Upper lobe of left lung (tissue), 6 donors: ENCODE results near the gene IL36RN. TPM values are rescaled to one million over a fixed set of nuclear protein-coding genes. Genes with fewer than 3 reads are reported as not detected.

ENCODE experiments used
- ATAC-seq, 2 donors: fragments of 200-7000 bp; cut with Tn5 transposase; one replicate each; pipeline ENCODE4 v1.9.1; 2022; ENCODE audit warnings: mild to moderate bottlenecking in 2 of 2, moderate library complexity in 2 of 2; ENCODE audit not compliant: low FRiP score in 2 of 2
- DNase-seq, 2 donors: peaks; one replicate each; pipeline ENCODE4 v3.0.0-alpha.2; 2019 to 2020
- H3K27ac ChIP-seq, 4 donors: fragments of 200-600 bp; sonication (generic); one replicate each; pipeline ENCODE4 v1.5.1; 2016 to 2019
- H3K27me3 ChIP-seq, 4 donors: fragments of 200-600 bp; sonication (generic); one replicate each; pipeline ENCODE4 v1.5.1; 2017 to 2019
- H3K36me3 ChIP-seq, 4 donors: fragments of 200-600 bp; sonication (generic); one replicate each; pipeline ENCODE4 v1.5.1; 2016 to 2019
- H3K4me1 ChIP-seq, 4 donors: fragments of 200-600 bp; sonication (generic); one replicate each; pipeline ENCODE4 v1.5.1; 2018 to 2019
- H3K4me3 ChIP-seq, 4 donors: fragments of 200-600 bp; sonication (generic); one replicate each; pipeline ENCODE4 v1.5.1; 2017 to 2019; ENCODE audit warnings: mild to moderate bottlenecking in 2 of 4, moderate library complexity in 1 of 4
- H3K9me3 ChIP-seq, 4 donors: fragments of 200-600 bp; sonication (generic); one replicate each; pipeline ENCODE4 v1.5.1; 2018 to 2019
- EP300 ChIP-seq, 4 donors: sonication (generic); formaldehyde crosslinking; IDR thresholded peaks; one replicate each; pipeline ENCODE4 v1.5.1; 2017; ENCODE audit warnings: antibody characterized with exemption in 4 of 4, control low read depth in 2 of 4
- POLR2A ChIP-seq, 4 donors: fragments of 450-650 bp; IDR thresholded peaks; one replicate each; pipeline ENCODE4 v1.5.1; 2016 to 2017; ENCODE audit warnings: antibody characterized with exemption in 4 of 4, mild to moderate bottlenecking in 2 of 4
- POLR2AphosphoS5 ChIP-seq, 2 donors: sonication (generic); formaldehyde crosslinking; IDR thresholded peaks; one replicate each; pipeline ENCODE4 v1.5.1; 2017; ENCODE audit warnings: antibody characterized with exemption in 2 of 2
- WGBS, 2 donors: methylation state at CpG; one replicate each; pipeline ENCODE4 v1.1.5; 2017 to 2018; 5-methylcytosine and 5-hydroxymethylcytosine counted together
- total RNA-seq, 6 donors: library from RNA; depleted of rRNA in 4 of 6; stranded (reverse); fragments of >200 nt in 4 of 6; gene quantifications; one replicate each; pipeline versions ENCODE4 v1.1.0 to v1.2.1, GENCODE V29; 2016 to 2021
- TF ChIP-seq, protein P1 (sequence below), 6 experiments: fragments of 450-650 bp in 4 of 6; fragments of 200-600 bp in 2 of 6; sonication (generic) in 2 of 6; IDR thresholded peaks; one replicate each; pipeline ENCODE4 v1.5.1; 2016 to 2019; ENCODE audit warnings: antibody characterized with exemption in 6 of 6
- donor health status: DM: no; HTN: no; CAD: no; lungs with moderate emphysema.
- donor health status: DM: no; HTN: yes; CAD: no; lungs with severe emphysema.

The IL36RN gene
- total RNA-seq, 6 donors from 2014 or later = not detected

DNA sequence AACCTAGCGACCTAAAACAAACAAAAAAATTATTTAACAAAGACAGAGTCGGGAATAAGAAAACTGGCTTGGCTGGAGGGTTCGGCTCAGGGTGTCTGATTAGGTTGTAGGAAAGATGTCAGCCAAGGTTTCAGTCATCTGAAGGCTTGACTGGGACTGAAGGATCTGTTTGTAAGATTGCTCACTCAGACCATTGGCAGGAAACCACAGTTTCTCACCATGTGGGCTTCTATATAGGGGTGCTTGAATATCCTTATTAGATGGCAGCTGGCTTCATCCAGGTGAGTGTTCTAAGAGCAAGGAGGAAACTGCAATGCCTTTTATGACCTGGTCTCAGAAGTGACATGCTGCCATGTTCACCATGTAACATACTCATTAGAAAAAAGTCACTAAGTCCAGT is 5.3 kb upstream of the IL36RN start:
- Histone ChIP-seq H3K27ac (no peak overlapping the region), H3K4me1 (no peaks in the 10 kb centered on the region), H3K9me3 (peaks cover 0 to 13% (median 3%) of the 10 kb centered on the region in 4 donors), H3K4me3 (no peak overlapping the region), H3K36me3 (no peaks in the 10 kb centered on the region), H3K27me3 (no peaks in the 10 kb centered on the region)
- WGBS, 2 donors = 64 to 72% methylated on average over 3 of the region's 3 CpGs
- TF ChIP-seq, protein P1, sequence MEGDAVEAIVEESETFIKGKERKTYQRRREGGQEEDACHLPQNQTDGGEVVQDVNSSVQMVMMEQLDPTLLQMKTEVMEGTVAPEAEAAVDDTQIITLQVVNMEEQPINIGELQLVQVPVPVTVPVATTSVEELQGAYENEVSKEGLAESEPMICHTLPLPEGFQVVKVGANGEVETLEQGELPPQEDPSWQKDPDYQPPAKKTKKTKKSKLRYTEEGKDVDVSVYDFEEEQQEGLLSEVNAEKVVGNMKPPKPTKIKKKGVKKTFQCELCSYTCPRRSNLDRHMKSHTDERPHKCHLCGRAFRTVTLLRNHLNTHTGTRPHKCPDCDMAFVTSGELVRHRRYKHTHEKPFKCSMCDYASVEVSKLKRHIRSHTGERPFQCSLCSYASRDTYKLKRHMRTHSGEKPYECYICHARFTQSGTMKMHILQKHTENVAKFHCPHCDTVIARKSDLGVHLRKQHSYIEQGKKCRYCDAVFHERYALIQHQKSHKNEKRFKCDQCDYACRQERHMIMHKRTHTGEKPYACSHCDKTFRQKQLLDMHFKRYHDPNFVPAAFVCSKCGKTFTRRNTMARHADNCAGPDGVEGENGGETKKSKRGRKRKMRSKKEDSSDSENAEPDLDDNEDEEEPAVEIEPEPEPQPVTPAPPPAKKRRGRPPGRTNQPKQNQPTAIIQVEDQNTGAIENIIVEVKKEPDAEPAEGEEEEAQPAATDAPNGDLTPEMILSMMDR (IDR thresholded peaks at IDR 0.05) = no peak
- TF ChIP-seq POLR2A (IDR thresholded peaks at IDR 0.05) (no peak), POLR2AphosphoS5 (IDR thresholded peaks at IDR 0.05) (no peak), EP300 (IDR thresholded peaks at IDR 0.05) (no peak)
- DNase-seq (no peak), ATAC-seq (no peak)

DNA sequence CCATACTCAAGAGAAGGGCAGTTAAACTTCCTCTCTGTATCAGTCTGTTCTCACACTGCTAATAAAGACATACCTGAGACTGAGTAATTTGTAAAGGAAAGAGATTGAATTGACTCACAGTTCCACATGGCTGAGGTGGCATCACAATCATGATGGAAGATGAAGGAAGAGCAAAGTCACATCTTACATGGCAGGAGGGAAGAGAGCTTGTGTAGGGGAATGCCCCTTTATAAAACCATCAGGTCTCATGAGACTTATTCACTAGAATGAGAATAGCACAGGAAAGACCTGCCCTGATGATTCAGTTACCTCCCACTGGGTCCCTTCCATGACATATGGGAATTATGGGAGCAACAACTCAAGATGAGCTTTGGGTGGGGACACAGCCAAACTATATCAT is 4.9 kb upstream of the IL36RN start:
- no peaks in the 10 kb centered on the region for H3K27me3 ChIP-seq
- TF ChIP-seq EP300 (IDR thresholded peaks at IDR 0.05) = no peak
- TF ChIP-seq, protein P1 (IDR thresholded peaks at IDR 0.05) = no peak
- TF ChIP-seq POLR2AphosphoS5 (IDR thresholded peaks at IDR 0.05) = no peak
- TF ChIP-seq POLR2A (IDR thresholded peaks at IDR 0.05) = no peak
- peaks cover 0 to 13% (median 3%) of the 10 kb centered on the region in 4 donors for H3K9me3 ChIP-seq
- DNase-seq (no peak), ATAC-seq (no peak)
- no peak overlapping the region for H3K4me3 ChIP-seq
- H3K4me1 ChIP-seq = no peaks in the 10 kb centered on the region
- no peaks in the 10 kb centered on the region for H3K36me3 ChIP-seq
- H3K27ac ChIP-seq = no peak overlapping the region

DNA sequence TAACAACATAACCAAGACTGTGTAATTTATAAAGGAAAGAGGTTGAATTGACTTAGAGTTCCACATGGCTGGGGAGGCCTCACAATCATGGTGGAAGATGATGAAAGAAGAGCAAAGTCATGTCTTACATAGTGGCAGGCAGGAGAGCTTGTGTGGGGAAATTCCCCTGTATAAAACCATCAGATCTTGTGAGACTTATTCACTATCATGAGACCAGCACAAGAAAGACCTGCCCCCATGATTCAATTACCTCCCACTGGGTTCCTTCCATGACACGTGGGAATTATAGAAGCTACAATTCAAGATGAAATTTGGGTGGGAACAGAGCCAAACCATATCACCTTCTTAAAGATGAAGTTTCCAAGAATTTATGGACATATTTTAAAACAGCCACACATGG is 2.5 kb upstream of the IL36RN start:
- WGBS, 2 donors = 59 to 64% methylated on average over 1 of the region's 1 CpG
- H3K4me1 ChIP-seq = no peaks in the 10 kb centered on the region
- no peak overlapping the region for H3K27ac ChIP-seq
- ATAC-seq (no peak), DNase-seq (no peak)
- no peaks in the 10 kb centered on the region for H3K27me3 ChIP-seq
- TF ChIP-seq, protein P1 (IDR thresholded peaks at IDR 0.05) = no peak
- TF ChIP-seq POLR2AphosphoS5 (IDR thresholded peaks at IDR 0.05) = no peak
- no peak for TF ChIP-seq EP300 (IDR thresholded peaks at IDR 0.05)
- TF ChIP-seq POLR2A (IDR thresholded peaks at IDR 0.05) = no peak
- H3K4me3 ChIP-seq = no peak overlapping the region
- peaks cover 0 to 11% (median 3%) of the 10 kb centered on the region in 4 donors for H3K9me3 ChIP-seq
- H3K36me3 ChIP-seq = no peaks in the 10 kb centered on the region

DNA sequence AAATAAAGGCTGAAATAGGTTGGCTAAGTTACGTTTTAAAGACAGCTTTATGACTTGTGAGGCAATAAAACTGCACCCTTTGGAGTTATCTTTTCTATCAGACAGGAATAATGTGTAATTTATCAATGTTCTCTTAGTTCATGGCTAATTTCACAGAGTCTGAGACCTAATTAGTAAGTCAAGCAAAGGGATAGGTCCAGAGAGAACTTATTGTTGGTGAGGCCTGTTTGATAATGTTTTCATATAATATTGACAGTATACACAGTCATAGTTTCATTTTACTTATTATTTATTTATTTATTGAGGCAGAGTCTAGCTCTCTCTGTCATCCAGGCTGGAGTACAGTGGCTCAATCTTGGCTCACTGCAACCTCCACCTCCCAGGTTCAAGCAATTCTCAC is 1.9 kb upstream of the IL36RN start:
- H3K4me1 ChIP-seq = no peaks in the 10 kb centered on the region
- DNase-seq = no peak
- H3K36me3 ChIP-seq = no peaks in the 10 kb centered on the region
- WGBS, 2 donors = 78 to 82% methylated on average over 1 of the region's 1 CpG
- H3K27ac ChIP-seq = no peak overlapping the region
- H3K9me3 ChIP-seq = peaks cover 0 to 11% (median 3%) of the 10 kb centered on the region in 4 donors
- no peak overlapping the region for H3K4me3 ChIP-seq
- ATAC-seq = no peak
- TF ChIP-seq, protein P1 (IDR thresholded peaks at IDR 0.05) = no peak
- TF ChIP-seq POLR2AphosphoS5 (IDR thresholded peaks at IDR 0.05) (no peak), EP300 (IDR thresholded peaks at IDR 0.05) (no peak), POLR2A (IDR thresholded peaks at IDR 0.05) (no peak)
- no peaks in the 10 kb centered on the region for H3K27me3 ChIP-seq

DNA sequence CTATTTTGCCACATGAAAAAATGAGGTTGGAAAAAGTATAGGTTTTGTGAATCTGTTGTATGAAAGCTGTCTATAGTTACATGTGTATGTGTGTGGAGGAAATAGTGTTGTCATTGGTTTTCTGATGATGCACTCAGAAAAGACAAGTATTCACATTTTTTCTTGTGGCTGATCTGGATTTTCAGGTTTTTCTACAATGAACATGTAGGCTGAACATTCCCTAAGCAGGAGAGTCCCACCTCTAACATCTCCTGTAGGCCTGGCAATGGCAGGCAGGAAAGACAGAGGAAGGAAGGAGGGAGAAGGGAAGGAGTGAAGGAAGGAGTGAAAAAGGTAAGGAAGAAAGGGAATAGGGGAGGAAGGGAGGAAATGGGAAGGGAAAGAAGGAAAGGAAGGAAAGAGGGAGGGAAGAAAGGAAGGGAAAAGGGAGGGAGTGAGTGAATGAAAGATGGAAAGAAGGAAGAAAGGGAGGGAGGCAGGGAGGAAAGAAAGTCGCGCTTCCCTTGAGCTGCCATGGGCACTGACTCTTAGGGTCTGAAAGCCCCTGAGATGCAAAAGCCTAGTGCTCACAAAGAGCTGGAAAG is 495 bp upstream of the IL36RN start:
- Histone ChIP-seq H3K36me3 (no peaks in the 10 kb centered on the region), H3K27ac (no peak overlapping the region), H3K9me3 (peaks cover 0 to 11% (median 3%) of the 10 kb centered on the region in 4 donors), H3K27me3 (no peaks in the 10 kb centered on the region), H3K4me1 (no peaks in the 10 kb centered on the region), H3K4me3 (no peak overlapping the region)
- 67 to 68% methylated on average over 2 of the region's 2 CpGs for WGBS, 2 donors
- ATAC-seq (no peak), DNase-seq (no peak)
- TF ChIP-seq POLR2AphosphoS5 (IDR thresholded peaks at IDR 0.05) (no peak), POLR2A (IDR thresholded peaks at IDR 0.05) (no peak), EP300 (IDR thresholded peaks at IDR 0.05) (no peak)
- TF ChIP-seq, protein P1 (IDR thresholded peaks at IDR 0.05) = no peak
